NOMO-1 (cell line): ENCODE results near the gene JADE1.

ENCODE experiments used
- DNase-seq, 2 experiments: peaks; one replicate each; lab custom pipeline; 2025; ENCODE audit not compliant: unreplicated experiment in 2 of 2; lab: John Stamatoyannopoulos, UW

JADE1 gene

GRCh38 chr4:128810331-128810870 is 901 bp downstream of the JADE1 start:
- peak; percentile 37 to 44 for DNase-seq

- peak; percentile 48 to 69 for DNase-seq
Measured at GRCh38 chr4:128810871-128811570, 1.5 kb downstream of the JADE1 start.

- peak; percentile 90 to 91 for DNase-seq
Measured at GRCh38 chr4:128811571-128812441, 2.3 kb downstream of the JADE1 start.

- peak in 1 of 2 experiments; percentile 41 for DNase-seq
Measured at GRCh38 chr4:128812442-128813235, 3.1 kb downstream of the JADE1 start.

GRCh38 chr4:128813965-128814364 is 4.5 kb downstream of the JADE1 start:
- DNase-seq: no peak

- DNase-seq: no peak
Measured at GRCh38 chr4:128818442-128818841, 8.9 kb downstream of the JADE1 start.

GRCh38 chr4:128819082-128819742 is 9.7 kb downstream of the JADE1 start:
- no peak for DNase-seq

GRCh38 chr4:128820671-128821070 is 11.2 kb downstream of the JADE1 start:
- DNase-seq: no peak

GRCh38 chr4:128821151-128821550 is 11.7 kb downstream of the JADE1 start:
- no peak for DNase-seq

- DNase-seq: no peak
Measured at GRCh38 chr4:128823025-128823661, 13.6 kb downstream of the JADE1 start.

- DNase-seq: no peak
Measured at GRCh38 chr4:128825226-128825625, 15.7 kb downstream of the JADE1 start.

GRCh38 chr4:128827296-128827695 is 17.8 kb downstream of the JADE1 start:
- DNase-seq: no peak

- no peak for DNase-seq
Measured at GRCh38 chr4:128830906-128831503, 21.5 kb downstream of the JADE1 start.

- DNase-seq: no peak
Measured at GRCh38 chr4:128831531-128832242, 22.2 kb downstream of the JADE1 start.

GRCh38 chr4:128832243-128832625 is 22.7 kb downstream of the JADE1 start:
- DNase-seq: no peak

- DNase-seq: no peak
Measured at GRCh38 chr4:128835498-128836222, 26.2 kb downstream of the JADE1 start.

- no peak for DNase-seq
Measured at GRCh38 chr4:128837198-128837597, 27.7 kb downstream of the JADE1 start.

GRCh38 chr4:128837679-128838078 is 28.2 kb downstream of the JADE1 start:
- DNase-seq: no peak
